MV-4-11 (cell line): ENCODE data around the gene SAPCD2.
"Not testable (repeated sequence)": the region's sequence is repeated elsewhere in the genome, so short reads cannot be mapped to it uniquely, and the experiment has no call there.

ENCODE experiments used
- DNase-seq: peaks from one replicate; lab custom pipeline; 2025; lab: John Stamatoyannopoulos, UW

The SAPCD2 gene

DNA sequence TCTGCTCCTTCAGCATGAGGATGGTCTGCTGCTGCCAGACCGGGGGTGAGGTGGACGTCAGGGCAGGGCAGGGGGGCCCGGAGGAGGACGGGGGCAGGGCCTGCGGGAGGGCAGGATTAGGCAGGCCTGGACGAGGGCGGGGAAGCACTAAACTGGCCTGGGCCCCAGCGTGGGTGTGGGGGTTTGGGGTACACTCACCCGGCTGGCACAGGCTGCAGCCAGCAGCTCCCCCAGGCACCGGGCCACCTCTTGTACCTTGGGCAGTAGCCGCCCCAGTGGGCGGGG lies 5.5 kb downstream of the SAPCD2 start:
- DNase-seq: no peak

DNA sequence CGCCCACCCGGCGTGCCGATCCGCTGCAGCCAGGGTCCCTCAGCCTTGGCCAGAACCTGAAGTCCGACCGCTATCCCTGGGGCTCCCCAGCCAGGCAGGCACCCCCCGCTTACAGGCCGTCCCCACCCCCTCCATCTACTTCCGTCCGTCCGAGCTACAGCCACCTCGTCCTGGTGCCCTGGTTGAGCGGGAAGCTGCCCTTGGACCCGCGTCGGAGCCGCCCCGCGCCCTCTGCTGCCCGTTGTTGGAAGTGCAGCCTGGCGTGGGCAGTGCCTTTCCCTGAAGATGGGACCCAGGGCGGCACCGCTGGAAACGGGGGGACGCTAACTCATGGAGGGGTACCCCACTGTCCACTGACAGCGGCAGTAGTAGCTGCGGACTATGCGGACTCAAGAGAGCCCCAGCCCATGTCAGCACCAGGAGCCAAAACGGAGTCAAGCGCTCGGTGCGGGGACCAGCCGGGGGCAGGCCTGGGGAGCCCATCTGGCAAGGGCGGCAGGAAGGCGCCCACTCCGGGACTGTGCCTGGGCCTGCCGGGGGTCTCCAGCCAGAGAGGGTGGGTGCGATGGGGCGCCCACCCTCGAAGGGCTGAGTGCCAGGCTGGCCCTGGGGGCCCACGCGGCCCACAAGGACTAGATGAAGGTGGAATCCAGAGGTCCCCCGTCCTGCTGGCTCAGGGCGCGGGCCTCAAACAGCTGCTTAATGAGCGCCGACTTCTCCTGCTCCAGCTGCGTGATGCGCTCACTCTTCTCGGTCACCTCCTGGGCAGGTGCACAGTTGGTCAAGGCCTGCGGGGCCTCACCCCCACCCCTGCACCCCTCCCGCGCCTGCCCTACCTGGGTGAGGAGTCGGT lies 6.1 kb downstream of the SAPCD2 start:
- no peak for DNase-seq

GRCh38 chr9:137063311-137064026 lies 6.9 kb downstream of the SAPCD2 start:
- DNase-seq: no peak

DNA sequence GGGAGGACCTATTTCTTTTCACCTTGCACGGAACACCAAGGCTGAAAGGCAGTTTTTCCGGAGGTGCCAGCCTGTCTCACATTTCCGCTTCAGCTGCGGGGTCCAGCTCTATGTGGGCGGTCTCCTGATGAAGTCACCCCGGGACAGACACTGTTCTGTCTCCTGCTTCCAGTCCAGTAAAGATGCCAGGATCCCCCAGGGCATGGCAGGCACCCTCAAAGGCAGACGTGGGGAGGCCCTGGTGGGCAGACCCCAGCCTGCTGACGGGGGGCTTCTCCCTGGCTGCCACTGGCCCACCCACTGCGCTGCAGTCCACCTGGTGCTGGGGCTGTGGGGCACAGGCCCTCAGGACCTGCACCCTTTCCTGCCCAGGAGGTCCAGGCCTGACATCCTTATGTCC lies 7.6 kb downstream of the SAPCD2 start:
- not testable (repeated sequence) for DNase-seq

- DNase-seq: no peak
These were observed 8.0 kb downstream of the SAPCD2 start for GRCh38 chr9:137062384-137062783.

DNA sequence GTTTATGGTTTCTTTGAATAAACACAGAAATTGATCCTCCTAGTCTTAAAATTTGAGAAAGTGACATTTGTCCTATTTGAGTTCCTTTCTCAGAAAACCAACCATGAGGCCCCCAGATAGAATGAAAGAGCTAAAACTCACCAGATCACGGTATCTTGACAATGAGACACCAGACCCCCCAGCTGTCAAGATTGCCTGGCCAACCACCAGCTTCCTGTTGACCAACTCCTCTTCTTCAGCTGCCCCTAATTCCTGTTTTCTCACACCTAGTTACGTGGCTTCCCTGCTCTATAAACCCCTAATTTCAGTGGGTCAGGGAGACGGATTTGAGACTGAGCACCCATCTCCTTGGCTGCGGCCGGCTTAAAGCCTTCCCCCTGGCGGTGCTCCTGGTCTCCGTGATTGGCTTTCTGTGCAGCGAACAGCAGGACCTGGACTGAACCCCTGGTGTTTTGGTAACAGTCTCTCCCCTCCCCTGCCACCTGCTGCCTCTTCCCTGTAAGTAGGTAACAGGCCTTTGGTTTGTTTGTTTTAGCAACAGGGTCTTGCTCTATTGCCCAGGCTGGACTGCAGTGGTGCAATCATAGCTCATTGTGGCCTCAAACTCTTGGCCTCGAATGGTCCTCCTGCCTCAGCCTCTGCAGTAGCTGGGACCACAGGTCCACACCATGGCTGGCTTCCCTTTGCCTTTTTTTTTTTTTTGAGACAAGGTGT lies 11.7 kb downstream of the SAPCD2 start:
- no peak for DNase-seq

- DNase-seq: no peak
These were observed 12.8 kb downstream of the SAPCD2 start for GRCh38 chr9:137057545-137057944.

DNA sequence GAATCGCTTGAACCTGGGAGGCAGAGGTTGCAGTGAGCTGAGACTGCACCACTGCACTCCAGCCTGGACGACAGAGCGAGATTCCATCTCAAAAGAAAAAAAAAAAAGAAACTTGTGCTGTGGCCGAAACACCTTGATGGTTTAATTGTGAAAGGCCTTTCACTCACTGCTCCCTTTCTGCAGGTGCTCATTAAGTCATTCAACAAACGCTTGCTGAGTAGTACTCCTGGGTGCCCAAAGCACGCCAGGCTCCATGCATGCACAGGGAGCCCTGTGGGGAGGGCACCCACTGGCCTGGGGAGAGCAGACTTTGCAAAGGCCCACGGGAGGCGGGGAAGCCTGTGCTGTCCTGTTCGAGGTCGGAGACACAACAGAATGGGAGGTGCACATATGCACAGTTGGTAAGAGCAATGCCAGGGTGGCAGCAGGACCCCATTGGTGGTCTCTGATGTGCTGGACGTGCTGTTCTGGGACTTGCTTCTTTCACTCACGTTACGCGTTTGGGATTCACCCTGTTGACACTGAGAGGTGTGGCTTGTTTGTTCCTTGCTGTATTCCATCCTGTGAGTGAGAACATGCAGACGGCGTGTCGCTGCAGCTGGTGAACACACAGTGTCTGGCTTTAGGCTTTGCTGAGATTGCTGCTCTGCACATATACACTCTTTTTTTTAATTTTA lies 13.5 kb downstream of the SAPCD2 start:
- no peak for DNase-seq

DNA sequence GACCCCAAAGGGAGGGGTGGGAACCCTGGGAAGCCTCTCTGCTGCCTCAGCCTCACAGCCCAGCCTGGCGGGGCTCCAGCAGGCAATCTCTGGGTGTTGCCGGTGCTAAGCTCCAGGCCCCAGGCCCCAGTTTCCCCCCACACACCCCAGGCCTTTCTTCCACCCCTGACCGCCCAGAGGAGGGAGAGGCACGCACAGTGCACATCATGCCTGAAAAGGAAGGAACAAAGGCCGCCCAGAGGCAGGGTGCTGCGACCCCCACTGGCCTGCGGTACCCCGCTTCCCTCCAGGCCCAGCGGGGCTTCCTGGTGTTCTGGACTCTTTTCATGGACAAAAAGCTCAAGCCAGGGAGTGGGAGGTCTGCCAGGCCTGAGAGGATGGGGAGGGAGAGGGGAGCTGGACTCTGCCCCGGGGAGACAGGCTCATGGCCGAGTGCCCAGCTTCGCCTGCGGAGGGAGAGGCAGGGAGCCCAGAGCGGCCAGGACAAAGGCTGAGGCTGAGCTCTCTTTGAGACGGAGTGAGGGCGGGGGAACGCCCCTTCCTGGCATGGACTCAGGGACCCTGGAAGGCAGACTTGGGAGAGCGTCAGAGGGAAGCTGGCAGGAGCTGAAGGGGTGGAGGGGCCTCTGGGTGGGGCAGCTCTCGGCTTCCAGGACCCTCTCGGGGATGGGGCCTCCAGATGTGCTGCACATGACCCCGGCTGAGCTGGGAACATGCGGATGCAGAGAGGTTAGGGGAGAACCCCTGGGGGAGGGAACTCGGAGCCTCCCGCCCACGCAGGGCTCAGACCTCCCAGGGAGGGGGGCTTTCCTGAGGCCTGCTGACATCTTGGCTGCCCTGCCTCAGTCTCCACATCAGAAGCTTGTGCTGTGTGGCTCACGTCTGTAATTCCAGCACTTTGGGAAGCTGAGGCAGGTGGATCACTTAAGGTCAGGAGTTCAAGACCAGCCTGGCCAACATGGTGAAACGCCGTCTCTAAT lies 14.7 kb downstream of the SAPCD2 start:
- DNase-seq: no peak

DNA sequence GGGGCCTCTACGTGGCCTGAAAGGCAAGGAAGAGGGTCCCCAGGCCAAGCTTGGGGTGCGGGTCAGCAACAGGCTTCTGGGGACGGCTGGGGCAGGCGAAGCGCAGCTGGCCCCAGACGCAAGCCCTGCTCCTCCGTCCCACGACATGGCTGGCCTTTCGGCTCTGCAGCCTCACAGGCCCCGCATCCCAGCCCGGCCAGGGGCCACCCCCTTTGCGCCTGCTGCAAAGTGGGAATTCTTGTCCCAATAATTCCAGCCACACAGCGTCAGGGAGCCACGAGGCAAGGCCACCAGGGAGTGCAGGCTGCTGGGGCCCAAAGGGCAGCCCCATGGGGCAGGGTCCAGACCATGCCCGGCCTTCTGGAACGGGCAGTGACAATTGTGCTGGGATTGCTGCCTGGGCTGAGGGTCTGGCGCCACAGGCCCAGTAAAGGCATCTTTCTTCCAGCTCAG lies 15.4 kb downstream of the SAPCD2 start:
- DNase-seq: no peak

GRCh38 chr9:137053944-137054931 lies 16.1 kb downstream of the SAPCD2 start, which contains the start of gene ENTPD2:
TSS of gene ENTPD2 (minus strand) at chr9:137054061. CDS start at chr9:137053997, 64 bp downstream.
- no peak for DNase-seq

DNA sequence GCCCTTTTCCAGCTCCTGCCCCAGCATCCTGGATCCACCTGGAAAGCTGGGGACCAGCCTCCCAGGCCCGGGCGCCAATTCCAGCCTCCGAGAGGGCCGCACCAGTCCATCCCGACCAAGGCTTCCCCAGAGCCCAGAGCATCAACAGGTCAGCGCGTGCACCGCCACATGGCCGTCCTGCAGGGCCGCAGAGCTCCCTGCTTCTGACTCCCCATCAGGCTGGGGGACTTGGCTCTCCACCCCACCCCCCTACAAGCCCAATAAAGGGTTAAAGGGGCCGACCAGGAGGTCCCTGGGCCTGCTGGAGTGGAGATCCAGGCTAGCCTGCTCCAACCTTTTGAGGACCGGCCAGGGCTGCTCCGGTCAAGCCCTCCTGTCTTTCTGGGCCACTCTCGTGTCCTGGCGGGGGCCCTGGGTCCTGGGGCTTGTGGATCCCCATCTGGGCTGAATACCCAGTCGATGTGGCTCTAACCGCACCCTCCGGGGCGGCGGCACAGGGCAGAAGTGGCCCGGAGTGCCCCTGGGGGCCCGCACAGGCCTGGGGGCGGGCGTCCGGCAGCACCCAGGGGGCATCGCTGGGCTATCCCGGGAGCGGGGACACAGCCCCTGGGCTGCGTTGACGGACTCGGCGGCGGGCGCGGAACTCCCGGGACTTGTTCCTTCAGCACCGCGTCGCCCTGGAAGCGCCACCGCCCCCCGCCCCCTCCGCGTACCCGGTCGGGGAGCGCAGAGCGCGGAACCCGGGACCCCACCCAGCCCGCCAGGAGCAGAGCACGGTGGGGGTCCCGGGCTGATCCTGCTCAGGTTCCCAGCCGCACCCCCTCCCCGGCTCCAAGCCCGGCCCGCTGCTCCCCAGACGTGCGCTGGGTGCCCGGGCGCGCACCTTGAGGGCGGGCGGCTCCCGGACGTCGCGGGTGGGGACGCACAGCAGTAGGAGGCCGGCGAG lies 17.1 kb downstream of the SAPCD2 start:
- no peak for DNase-seq

- no peak for DNase-seq
These were observed 18.1 kb downstream of the SAPCD2 start for GRCh38 chr9:137052293-137052692.

- no peak for DNase-seq
These were observed 19.1 kb downstream of the SAPCD2 start for GRCh38 chr9:137051145-137051724.

DNA sequence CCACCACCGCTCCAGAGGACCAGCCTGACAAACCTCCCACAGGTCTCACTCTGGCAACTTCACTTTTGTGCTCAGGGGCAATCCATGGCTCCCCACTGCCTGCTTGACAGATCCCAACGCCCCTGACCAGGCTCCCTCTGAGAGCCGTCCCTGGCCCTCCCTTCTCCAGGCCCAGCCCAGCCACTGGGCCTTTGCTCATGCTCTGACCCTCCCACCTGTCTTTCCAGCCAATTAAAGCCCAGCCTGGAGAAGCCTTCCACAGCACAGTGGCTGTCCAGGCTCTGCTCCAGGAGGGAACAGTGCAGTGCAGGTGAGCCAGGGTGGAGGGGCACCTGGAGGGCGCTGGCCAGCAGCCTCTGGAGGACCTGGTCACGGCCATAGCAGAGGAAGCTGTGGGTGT lies 19.8 kb downstream of the SAPCD2 start:
- no peak for DNase-seq

DNA sequence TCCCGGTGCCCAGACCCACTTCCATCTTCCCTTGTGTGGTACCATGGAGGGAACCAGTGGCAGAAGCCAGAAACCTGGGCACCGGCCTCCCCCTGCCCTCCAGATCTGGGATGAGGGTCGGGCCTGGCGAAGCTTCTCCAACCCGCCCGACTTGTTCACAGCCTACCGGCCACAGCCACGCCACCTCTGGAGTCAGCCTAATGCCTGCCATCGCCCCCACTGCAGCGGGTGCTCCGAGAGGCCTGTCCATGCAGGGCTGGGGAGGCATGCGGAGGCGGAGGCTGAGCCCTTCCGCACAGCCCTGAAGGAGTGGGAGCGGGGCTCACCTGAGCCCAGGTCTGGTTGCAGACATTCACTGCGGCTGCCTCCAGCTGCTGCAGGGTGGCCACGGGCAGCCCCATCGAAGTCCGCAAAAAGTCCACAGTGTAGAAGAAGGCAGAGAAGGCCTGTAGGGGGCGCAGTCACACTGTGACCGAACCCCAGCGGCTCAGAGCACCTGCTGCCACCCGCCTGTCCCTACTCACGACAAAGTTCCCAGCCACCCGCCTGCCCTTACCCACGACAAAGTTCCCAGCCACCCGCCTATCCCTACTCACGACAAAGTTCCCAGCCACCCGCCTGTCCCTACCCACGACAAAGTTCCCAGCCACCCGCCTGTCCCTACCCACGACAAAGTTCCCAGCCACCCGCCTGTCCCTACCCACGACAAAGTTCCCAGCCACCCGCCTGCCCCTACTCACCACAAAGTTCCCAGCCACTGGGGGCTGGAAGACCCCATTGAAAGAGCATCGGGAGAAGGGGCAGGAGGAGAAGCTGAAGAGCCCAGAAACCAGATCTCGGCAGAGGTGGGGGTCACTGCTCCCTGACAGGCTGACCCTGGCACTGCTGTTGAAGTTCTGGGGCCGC lies 20.6 kb downstream of the SAPCD2 start:
- DNase-seq: peak; percentile 17
